Measurements from ENCODE around the gene CNTF.

DNA sequence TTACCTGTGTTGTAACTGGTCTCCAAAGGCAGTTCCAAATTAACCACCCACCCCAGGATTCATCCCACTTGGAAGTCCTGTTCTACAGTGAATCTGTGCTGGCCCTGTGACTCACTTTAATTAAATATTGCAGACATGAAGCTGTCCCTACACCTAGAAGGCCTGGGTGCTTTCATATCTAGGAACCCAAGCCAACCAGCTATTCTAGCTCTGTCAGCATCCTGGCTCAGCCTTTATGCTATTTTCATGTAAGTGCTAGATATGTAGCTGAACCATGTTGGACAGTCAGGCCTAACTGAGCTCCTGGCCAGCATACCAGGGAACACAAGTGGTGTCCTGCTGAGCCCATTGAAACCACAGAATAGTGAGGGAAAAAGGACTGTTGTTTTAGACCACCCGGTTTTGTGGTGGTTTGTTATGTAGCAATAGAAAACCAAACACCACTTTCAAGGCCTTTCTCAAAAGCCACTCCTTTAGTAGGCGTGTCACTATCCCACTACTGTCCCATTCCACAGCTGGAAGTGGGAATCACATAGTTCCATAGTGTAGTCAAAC is 30.3 kb downstream of the CNTF start:
- no peak for TF ChIP-seq MEF2B (IDR thresholded peaks at IDR 0.05; ENCODE audit: partially characterized antibody, poor library complexity, severe bottlenecking)
- TF ChIP-seq CTCF (IDR thresholded peaks at IDR 0.05 in 2 of 3, conservative IDR thresholded peaks at IDR 0.05 in 1 of 3; ENCODE audit: control insufficient read depth in 2 of 3, extremely low read depth in 1 of 3, insufficient read depth in 1 of 3, low read depth in 3 of 3, low read length in 3 of 3): no peak
- TF ChIP-seq POLR2A (IDR thresholded peaks at IDR 0.05; ENCODE audit: low read depth, low read length): no peak
- TF ChIP-seq ATF2 (IDR thresholded peaks at IDR 0.05; ENCODE audit: low read length): no peak
- no peak for TF ChIP-seq MYC (IDR thresholded peaks at IDR 0.05; ENCODE audit: insufficient read depth, insufficient read length, insufficient replicate concordance, low read length, severe bottlenecking)
- TF ChIP-seq EP300 (IDR thresholded peaks at IDR 0.05; ENCODE audit: borderline replicate concordance in 1 of 2, control insufficient read depth in 1 of 2, low read depth in 2 of 2, low read length in 2 of 2): no peak
- TF ChIP-seq, protein P1, sequence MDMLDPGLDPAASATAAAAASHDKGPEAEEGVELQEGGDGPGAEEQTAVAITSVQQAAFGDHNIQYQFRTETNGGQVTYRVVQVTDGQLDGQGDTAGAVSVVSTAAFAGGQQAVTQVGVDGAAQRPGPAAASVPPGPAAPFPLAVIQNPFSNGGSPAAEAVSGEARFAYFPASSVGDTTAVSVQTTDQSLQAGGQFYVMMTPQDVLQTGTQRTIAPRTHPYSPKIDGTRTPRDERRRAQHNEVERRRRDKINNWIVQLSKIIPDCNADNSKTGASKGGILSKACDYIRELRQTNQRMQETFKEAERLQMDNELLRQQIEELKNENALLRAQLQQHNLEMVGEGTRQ (IDR thresholded peaks at IDR 0.05; ENCODE audit: borderline replicate concordance, low read depth, low read length): no peak
- TF ChIP-seq RELA (IDR thresholded peaks at IDR 0.05; ENCODE audit: borderline replicate concordance, partially characterized antibody): no peak
- TF ChIP-seq ZNF24 (IDR thresholded peaks at IDR 0.05): no peak
- TF ChIP-seq NR2C2 (IDR thresholded peaks at IDR 0.05; ENCODE audit: borderline replicate concordance, control insufficient read depth, insufficient read length, low read depth): no peak
- TF ChIP-seq POLR2AphosphoS5 (IDR thresholded peaks at IDR 0.05; ENCODE audit: low read length): no peak
- no peak for TF ChIP-seq SUZ12 (IDR thresholded peaks at IDR 0.05; ENCODE audit: unreplicated experiment)

Data from GM12878 (cell line).